ENCODE data around the gene ATP6V0A4. TPM values are rescaled to one million over a fixed set of nuclear protein-coding genes. Genes with fewer than 3 reads are reported as not detected.
"Not testable (repeated sequence)": the region's sequence is repeated elsewhere in the genome, so short reads cannot be mapped to it uniquely, and the experiment has no call there.

ATP6V0A4 gene
- total RNA-seq, 2 donors from 2014 or later: not detected

GRCh38 chr7:138716889-138717288 is 81.1 kb downstream of the ATP6V0A4 start:
- ATAC-seq (no peak), DNase-seq (no peak)
- intact Hi-C loops (cut with DNase I): no loop called here

- intact Hi-C loops (cut with DNase I): no loop called here
- no peak for DNase-seq
- ATAC-seq: no peak
Measured at GRCh38 chr7:138713191-138713590, 84.8 kb downstream of the ATP6V0A4 start.

GRCh38 chr7:138712652-138713051 is 85.3 kb downstream of the ATP6V0A4 start:
- ATAC-seq (no peak), DNase-seq (no peak)
- intact Hi-C loops (cut with DNase I): no loop called here

GRCh38 chr7:138710536-138711385 is 87.2 kb downstream of the ATP6V0A4 start:
- no peak for ATAC-seq
- no peak for DNase-seq
- intact Hi-C loops (cut with DNase I): no loop called here

GRCh38 chr7:138705167-138705566 is 92.8 kb downstream of the ATP6V0A4 start:
- DNase-seq (no peak), ATAC-seq (no peak)
- intact Hi-C loops (cut with DNase I): no loop called here

- DNase-seq (no peak), ATAC-seq (no peak)
- intact Hi-C loops (cut with DNase I): no loop called here
Measured at GRCh38 chr7:138701537-138701923, 96.5 kb downstream of the ATP6V0A4 start.

GRCh38 chr7:138700857-138701536 is 97.0 kb downstream of the ATP6V0A4 start, which contains the start of gene SVOPL:
SVOPL (minus strand) TSS chr7:138701362; CDS start chr7:138679045, 22,317 bp downstream.
- ATAC-seq: no peak
- intact Hi-C loops (cut with DNase I): no loop called here
- no peak for DNase-seq

- intact Hi-C loops (cut with DNase I): no loop called here
- DNase-seq: no peak
- ATAC-seq: no peak
Measured at GRCh38 chr7:138699661-138700060, 98.3 kb downstream of the ATP6V0A4 start.

- ATAC-seq (no peak), DNase-seq (no peak)
- intact Hi-C loops (cut with DNase I): no loop called here
Measured at GRCh38 chr7:138698281-138698680, 99.7 kb downstream of the ATP6V0A4 start.

- DNase-seq (no peak), ATAC-seq (no peak)
- intact Hi-C loops (cut with DNase I): no loop called here
Measured at GRCh38 chr7:138697535-138698182, 100.3 kb downstream of the ATP6V0A4 start.

- intact Hi-C loops (cut with DNase I); DNase-seq; ATAC-seq: not testable (repeated sequence)
Measured at GRCh38 chr7:138695776-138696175, 102.2 kb downstream of the ATP6V0A4 start.

GRCh38 chr7:138695106-138695505 is 102.9 kb downstream of the ATP6V0A4 start:
- DNase-seq: no peak
- intact Hi-C loops (cut with DNase I): no loop called here
- no peak for ATAC-seq

GRCh38 chr7:138691178-138691577 is 106.8 kb downstream of the ATP6V0A4 start:
- intact Hi-C loops (cut with DNase I): no loop called here
- ATAC-seq: no peak
- DNase-seq: no peak

- intact Hi-C loops (cut with DNase I): no loop called here
- no peak for ATAC-seq
- no peak for DNase-seq
Measured at GRCh38 chr7:138690495-138690894, 107.5 kb downstream of the ATP6V0A4 start.

GRCh38 chr7:138688037-138688436 is 110.0 kb downstream of the ATP6V0A4 start:
- DNase-seq; ATAC-seq; intact Hi-C loops (cut with DNase I): not testable (repeated sequence)

GRCh38 chr7:138684340-138684739 is 113.7 kb downstream of the ATP6V0A4 start:
- DNase-seq (no peak), ATAC-seq (no peak)
- intact Hi-C loops (cut with DNase I): no loop called here

GRCh38 chr7:138679793-138680192 is 118.2 kb downstream of the ATP6V0A4 start:
- intact Hi-C loops (cut with DNase I): no loop called here
- no peak for DNase-seq
- no peak for ATAC-seq

- ATAC-seq: no peak
- intact Hi-C loops (cut with DNase I): no loop called here
- DNase-seq: no peak
Measured at GRCh38 chr7:138670594-138670993, 127.4 kb downstream of the ATP6V0A4 start.

- DNase-seq (no peak), ATAC-seq (no peak)
- intact Hi-C loops (cut with DNase I): no loop called here
Measured at GRCh38 chr7:138669364-138669763, 128.6 kb downstream of the ATP6V0A4 start.

GRCh38 chr7:138668946-138669345 is 129.1 kb downstream of the ATP6V0A4 start:
- ATAC-seq (no peak), DNase-seq (no peak)
- intact Hi-C loops (cut with DNase I): no loop called here
